Naive thymus-derived CD8-positive, alpha-beta T cell (primary cell): ENCODE measurements around the gene POFUT2. TPM values are rescaled to one million over a fixed set of nuclear protein-coding genes. Genes with fewer than 3 reads are reported as not detected.
A peak's percentile ranks its signal among the peaks of the same experiment; 100 is the strongest.

ENCODE experiments used
- ATAC-seq, 2 donors: fragments of 150-1000 bp; cut with Tn5 transposase in 1 of 2; sonication (Bioruptor Pico), chemical (Tn5 transposase) in 1 of 2; 1 replicate in 1 of 2; 2 replicates in 1 of 2; pipeline ENCODE4 v1.10.0; 2021; ENCODE audit warnings: mild to moderate bottlenecking in 2 of 2, moderate library complexity in 2 of 2
- POLR2A ChIA-PET: fragments of 350-600 bp; sonication (Branson Sonifier 250); formaldehyde crosslinking; loops from one replicate; lab custom pipeline; 2021; ENCODE audit warnings: antibody characterized with exemption; lab: Charles Lee
- DNase-seq, 10 donors: peaks; one replicate each; pipeline versions ENCODE4 v3.0.0 to v3.0.0-alpha.2; 2020 to 2022
- H3K27ac Mint-ChIP-seq, 10 donors: one replicate each; pipeline ENCODE4 v1.8.0; 2020 to 2022; ENCODE audit warnings: mild to moderate bottlenecking in 10 of 10, mixed read lengths in 10 of 10, moderate library complexity in 4 of 10, inconsistent platforms in 1 of 10
- H3K27me3 Mint-ChIP-seq, 5 donors: one replicate each; pipeline ENCODE4 v1.8.0; 2021 to 2022; ENCODE audit warnings: mixed read lengths in 5 of 5
- H3K36me3 Mint-ChIP-seq, 3 donors: one replicate each; pipeline ENCODE4 v1.8.0; 2020 to 2022; ENCODE audit warnings: mixed read lengths in 3 of 3, mild to moderate bottlenecking in 2 of 3, inconsistent platforms in 1 of 3
- H3K4me1 Mint-ChIP-seq, 4 donors: one replicate each; pipeline ENCODE4 v1.8.0; 2021 to 2022; ENCODE audit warnings: mixed read lengths in 4 of 4
- H3K4me3 Mint-ChIP-seq, 10 donors: one replicate each; pipeline ENCODE4 v1.8.0; 2020 to 2022; ENCODE audit warnings: mild to moderate bottlenecking in 10 of 10, mixed read lengths in 10 of 10, moderate library complexity in 6 of 10, inconsistent platforms in 1 of 10
- H3K9me3 Mint-ChIP-seq, 9 donors: one replicate each; pipeline ENCODE4 v1.8.0; 2020 to 2022; ENCODE audit warnings: mixed read lengths in 9 of 9, mild to moderate bottlenecking in 3 of 9, inconsistent platforms in 1 of 9, moderate library complexity in 1 of 9
- polyA plus RNA-seq, 3 donors: library from polyadenylated mRNA; unstranded; fragments of 300-500 nt; fragmentation: Illumina TruSeq; gene quantifications; one replicate each; pipeline ENCODE4 v1.2.3, GENCODE V29; 2021
- total RNA-seq, 8 experiments: library from RNA in 2 of 8; stranded (reverse) in 2 of 8; gene quantifications; one replicate each; pipeline ENCODE4 v1.2.3 and lab custom pipeline; 2021 to 2026

Gene POFUT2
- total and polyA plus RNA-seq, 5 experiments from 2014 or later: 2.7 to 44.7 (median 5.5) TPM

DNA sequence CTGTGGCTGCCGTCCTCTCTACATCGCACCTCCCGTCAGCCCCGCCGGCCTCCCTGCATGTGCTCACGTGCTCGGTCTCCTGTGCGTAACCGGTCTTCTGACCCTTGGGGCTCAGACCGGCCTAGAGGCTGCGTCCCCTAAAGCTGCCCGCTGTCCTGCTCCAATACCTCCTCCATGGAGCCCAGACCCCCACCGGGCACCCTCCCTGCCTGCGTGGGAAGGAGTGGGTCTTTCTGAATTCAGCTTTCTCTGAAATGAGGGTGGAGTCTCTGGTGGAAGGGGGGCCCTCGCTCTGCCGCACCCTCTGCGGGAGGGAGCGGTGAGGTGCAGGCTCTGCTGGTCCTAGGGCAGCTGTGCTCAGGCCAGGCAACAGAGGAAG lies 18.7 kb upstream of the POFUT2 start:
- Mint-ChIP-seq H3K36me3 (no peaks in the 10 kb centered on the region), H3K27me3 (peaks cover 0 to 6% (median 1%) of the 10 kb centered on the region in 5 donors), H3K9me3 (no peaks in the 10 kb centered on the region), H3K27ac (peak overlapping the region in 4 of 10 donors; percentile 57 to 93 (median 90)), H3K4me3 (no peak overlapping the region), H3K4me1 (peaks cover 12 to 35% (median 27%) of the 10 kb centered on the region in 4 donors)
- DNase-seq (peak in 1 of 10 donors; percentile 49), ATAC-seq (no peak)
- POLR2A ChIA-PET: interaction anchor here (1.3 kb wide), 1 partner anchor 16 kb away, joined by 3 read pairs; no protein-coding TSS in a partner anchor

DNA sequence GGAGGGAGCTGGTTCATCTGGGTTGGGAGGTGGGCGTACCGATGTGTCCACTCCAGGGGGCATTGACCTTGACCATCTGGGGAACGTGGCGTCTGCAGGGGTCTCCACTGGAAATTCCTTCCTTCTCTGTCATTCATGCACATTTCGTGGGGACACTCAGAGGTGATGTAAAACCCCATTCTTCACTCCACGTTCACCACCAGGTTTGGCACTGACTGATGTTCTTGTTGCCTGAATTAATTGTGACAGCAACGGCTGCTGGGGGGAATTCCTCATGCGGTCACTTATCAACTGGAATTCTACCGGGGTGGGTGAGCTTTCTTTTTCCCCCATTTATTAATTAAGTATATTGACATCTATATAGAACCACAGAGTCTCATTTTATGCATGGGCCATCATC lies 18.1 kb upstream of the POFUT2 start:
- H3K9me3 Mint-ChIP-seq: no peaks in the 10 kb centered on the region
- H3K36me3 Mint-ChIP-seq: no peaks in the 10 kb centered on the region
- peaks cover 10 to 35% (median 27%) of the 10 kb centered on the region in 4 donors for H3K4me1 Mint-ChIP-seq
- H3K4me3 Mint-ChIP-seq: no peak overlapping the region
- POLR2A ChIA-PET: interaction anchor here (0.7 to 1.3 kb wide), 4 partner anchors 11 to 757 kb away, joined by 3 to 7 read pairs (median 4); no protein-coding TSS in a partner anchor
- DNase-seq: peak in 1 of 10 donors; percentile 3
- no peak for ATAC-seq
- H3K27me3 Mint-ChIP-seq: peaks cover 0 to 6% (median 0%) of the 10 kb centered on the region in 5 donors
- peak overlapping the region; percentile 58 to 95 (median 92) for H3K27ac Mint-ChIP-seq

DNA sequence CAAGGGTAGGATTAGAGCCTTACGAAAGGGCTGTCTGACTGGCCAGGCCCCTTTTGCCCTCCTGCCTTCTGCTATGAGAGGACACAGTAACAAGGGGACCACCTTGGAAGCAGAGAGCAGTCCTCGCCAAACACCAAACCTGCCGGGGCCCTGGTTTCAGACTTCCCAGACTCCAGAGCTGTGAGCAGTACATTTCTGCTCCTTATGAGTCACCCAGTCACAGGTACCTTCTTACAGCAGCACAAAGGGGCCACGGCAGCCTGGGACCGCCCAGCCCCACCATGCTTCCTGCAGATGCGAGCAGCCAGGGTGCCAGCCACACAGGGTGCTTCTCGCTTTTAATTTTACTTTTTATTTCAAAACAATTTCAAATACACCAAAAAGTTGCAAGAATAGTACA lies 17.2 kb upstream of the POFUT2 start:
- peak; percentile 53 to 83 for ATAC-seq
- H3K27me3 Mint-ChIP-seq: peaks cover 0 to 5% (median 0%) of the 10 kb centered on the region in 5 donors
- peak overlapping the region; percentile 87 to 95 (median 92) for H3K27ac Mint-ChIP-seq
- H3K4me1 Mint-ChIP-seq: peaks cover 10 to 34% (median 27%) of the 10 kb centered on the region in 4 donors
- H3K4me3 Mint-ChIP-seq: peak overlapping the region in 8 of 10 donors; percentile 10 to 70 (median 54)
- H3K36me3 Mint-ChIP-seq: no peaks in the 10 kb centered on the region
- POLR2A ChIA-PET: interaction anchor here (0.7 to 1.0 kb wide), 3 partner anchors 12 to 758 kb away, joined by 3 to 7 read pairs (median 4); no protein-coding TSS in a partner anchor
- peak in 9 of 10 donors; percentile 18 to 77 (median 41) for DNase-seq
- H3K9me3 Mint-ChIP-seq: no peaks in the 10 kb centered on the region

DNA sequence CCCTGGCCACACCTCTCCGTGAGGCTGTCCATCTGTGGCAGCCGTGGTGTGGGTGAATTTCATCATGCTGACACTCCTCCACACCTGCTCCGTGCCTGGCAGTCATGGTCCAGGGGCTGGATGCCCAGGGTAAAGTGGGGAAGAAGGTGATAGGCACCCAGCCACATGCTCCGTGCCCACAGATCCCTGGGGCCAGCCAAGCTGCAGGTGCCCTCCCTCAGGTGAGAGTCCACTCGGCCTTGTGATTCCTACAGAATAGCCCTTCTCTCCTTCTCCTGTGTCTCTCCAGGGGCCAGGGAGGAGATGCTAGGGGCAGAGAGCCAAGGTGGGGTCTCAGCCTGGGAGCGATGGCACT lies 16.8 kb upstream of the POFUT2 start:
- H3K4me3 Mint-ChIP-seq: peak overlapping the region in 3 of 10 donors; percentile 10 to 70 (median 55)
- peaks cover 10 to 35% (median 27%) of the 10 kb centered on the region in 4 donors for H3K4me1 Mint-ChIP-seq
- H3K27me3 Mint-ChIP-seq: peaks cover 0 to 3% (median 0%) of the 10 kb centered on the region in 5 donors
- DNase-seq (peak in 1 of 10 donors; percentile 35), ATAC-seq (no peak)
- H3K9me3 Mint-ChIP-seq: no peaks in the 10 kb centered on the region
- peak overlapping the region; percentile 87 to 95 (median 92) for H3K27ac Mint-ChIP-seq
- POLR2A ChIA-PET: no interaction called here
- no peaks in the 10 kb centered on the region for H3K36me3 Mint-ChIP-seq

DNA sequence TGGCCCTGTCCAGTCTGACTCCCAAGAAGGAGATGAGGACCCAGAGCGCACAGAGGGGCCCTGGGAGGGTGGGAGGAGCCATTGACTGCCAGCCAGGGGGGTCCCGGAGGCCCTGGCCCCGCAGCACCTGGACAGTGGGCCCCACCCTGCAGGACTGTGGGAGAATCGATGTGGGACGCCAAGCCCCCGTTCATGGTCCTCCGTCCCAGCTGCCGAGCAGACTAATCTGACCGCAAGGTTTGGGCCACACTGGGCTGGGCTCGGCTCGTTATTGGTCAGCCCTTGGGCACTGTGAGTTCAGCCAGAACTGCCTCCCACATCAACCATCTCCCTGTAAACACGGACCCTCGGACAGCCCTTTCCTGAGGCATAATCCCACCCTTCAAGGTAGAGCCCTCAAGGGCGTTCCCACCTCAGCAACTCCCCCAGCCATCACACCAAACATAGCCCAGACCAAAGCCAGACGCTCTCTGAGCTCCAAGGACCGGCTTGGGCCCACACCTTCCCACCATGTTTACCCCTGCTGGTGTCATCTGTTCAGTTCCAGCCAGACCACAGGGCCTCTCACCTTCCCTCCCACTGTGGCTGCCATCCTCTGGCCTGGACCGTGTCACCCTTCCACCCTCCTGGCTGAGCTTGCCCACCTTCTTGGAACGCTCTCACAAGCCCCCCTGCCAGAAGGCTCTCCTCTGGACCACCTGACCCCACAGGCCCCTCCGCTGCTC lies 16.2 kb upstream of the POFUT2 start:
- Mint-ChIP-seq H3K27me3 (peaks cover 0 to 2% (median 0%) of the 10 kb centered on the region in 5 donors), H3K4me1 (peaks cover 7 to 32% (median 23%) of the 10 kb centered on the region in 4 donors), H3K4me3 (peak overlapping the region in 1 of 10 donors; percentile 55), H3K36me3 (no peaks in the 10 kb centered on the region), H3K9me3 (no peaks in the 10 kb centered on the region), H3K27ac (peak overlapping the region; percentile 31 to 95 (median 88))
- ATAC-seq (no peak), DNase-seq (peak in 1 of 10 donors; percentile 47)
- POLR2A ChIA-PET: interaction anchor here (0.8 kb wide), 1 partner anchor 16 kb away, joined by 3 read pairs; the partner anchor contains the start of gene POFUT2

DNA sequence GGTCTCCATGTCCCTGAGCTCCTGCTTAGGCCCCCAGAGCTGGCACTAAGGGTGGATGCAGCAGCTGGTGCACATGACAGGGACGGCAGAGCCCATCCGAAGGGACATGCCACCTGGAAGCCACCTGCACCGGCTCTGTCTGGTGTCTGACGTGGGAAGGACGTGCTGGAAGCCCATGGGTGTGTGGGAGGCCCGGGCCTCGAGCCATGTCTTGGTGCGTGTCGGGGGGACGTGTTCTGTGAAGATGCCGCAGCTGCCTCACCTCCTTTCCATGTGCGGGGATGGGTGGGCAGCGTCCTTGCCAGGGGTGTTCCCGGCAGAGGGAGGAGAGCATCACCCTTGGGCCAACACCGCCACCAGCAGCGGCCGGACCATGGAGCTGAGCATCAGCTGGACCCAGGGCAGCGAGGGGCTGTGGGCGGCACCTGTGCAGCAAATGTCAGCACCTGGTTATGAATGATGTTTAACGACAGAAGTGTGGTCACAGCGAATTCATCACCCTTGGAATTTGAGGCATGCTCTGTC lies 15.5 kb upstream of the POFUT2 start:
- ATAC-seq (no peak), DNase-seq (peak in 1 of 10 donors; percentile 45)
- Mint-ChIP-seq H3K4me1 (peaks cover 5 to 26% (median 18%) of the 10 kb centered on the region in 4 donors), H3K27me3 (peaks cover 0 to 2% (median 0%) of the 10 kb centered on the region in 5 donors), H3K36me3 (peaks cover 0 to 1% (median 0%) of the 10 kb centered on the region in 3 donors), H3K27ac (peak overlapping the region in 8 of 10 donors; percentile 57 to 93 (median 85)), H3K4me3 (no peak overlapping the region), H3K9me3 (no peaks in the 10 kb centered on the region)
- POLR2A ChIA-PET: interaction anchor here (0.8 to 2.2 kb wide), 2 partner anchors 15 to 20 kb away, joined by 3 to 14 read pairs; partner anchors contain the start of gene POFUT2

DNA sequence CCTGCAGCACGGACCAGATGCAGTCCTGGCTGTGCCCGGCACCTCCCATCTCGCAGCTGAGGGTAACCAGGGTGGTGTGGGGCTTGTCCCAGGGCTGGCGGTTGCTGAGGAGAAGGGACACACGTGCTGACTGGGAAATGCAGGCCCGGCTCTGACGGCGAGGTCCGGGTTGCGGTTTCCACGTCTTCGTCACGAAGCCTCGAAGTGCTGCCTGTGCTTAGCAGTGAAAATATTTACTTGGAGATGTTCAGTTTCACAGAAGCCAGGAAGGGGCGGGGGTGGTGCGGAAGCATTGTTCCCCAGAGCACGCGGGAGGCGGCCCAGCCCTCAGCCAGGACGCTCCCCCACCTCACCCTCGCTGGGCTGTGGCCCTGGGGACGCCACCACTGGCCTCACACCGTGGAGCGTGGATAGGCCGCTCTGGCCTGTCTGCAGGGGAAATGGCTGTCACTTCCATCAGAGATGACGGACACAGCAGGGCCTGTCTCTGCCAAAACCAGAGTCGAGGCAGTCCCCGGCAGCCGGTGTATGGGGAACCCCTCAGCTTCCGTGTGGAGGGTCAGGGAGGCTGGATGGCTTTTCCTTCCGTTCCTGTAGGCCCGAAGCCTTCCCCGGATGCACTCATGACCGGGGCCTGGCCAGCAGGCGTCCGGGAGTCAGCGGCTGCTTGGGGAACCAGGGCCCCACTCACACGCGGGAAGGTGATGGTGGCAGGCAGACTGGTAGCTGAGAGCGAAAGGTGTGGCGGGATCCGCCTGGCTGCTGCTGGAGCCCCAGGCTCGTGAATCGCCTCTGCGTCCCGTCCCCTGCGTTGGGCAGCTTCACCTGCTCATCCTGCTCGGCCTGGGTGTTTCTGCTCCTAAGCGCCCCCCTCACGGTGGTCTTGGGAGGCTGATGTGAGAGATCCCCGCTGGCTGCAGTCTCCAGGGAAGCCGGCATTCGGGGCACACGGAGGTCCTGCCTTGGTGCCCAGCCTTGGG lies 14.7 kb upstream of the POFUT2 start:
- Mint-ChIP-seq H3K9me3 (no peaks in the 10 kb centered on the region), H3K27me3 (no peaks in the 10 kb centered on the region), H3K4me3 (peak overlapping the region in 5 of 10 donors; percentile 23 to 63 (median 29)), H3K36me3 (peaks cover 0 to 6% (median 0%) of the 10 kb centered on the region in 3 donors), H3K4me1 (peaks cover 5 to 24% (median 17%) of the 10 kb centered on the region in 4 donors), H3K27ac (peak overlapping the region; percentile 63 to 93 (median 87))
- peak; percentile 74 to 85 for ATAC-seq
- DNase-seq: peak; percentile 27 to 87 (median 65)
- POLR2A ChIA-PET: interaction anchor here (2.2 kb wide), 1 partner anchor 21 kb away, joined by 14 read pairs; no protein-coding TSS in a partner anchor

DNA sequence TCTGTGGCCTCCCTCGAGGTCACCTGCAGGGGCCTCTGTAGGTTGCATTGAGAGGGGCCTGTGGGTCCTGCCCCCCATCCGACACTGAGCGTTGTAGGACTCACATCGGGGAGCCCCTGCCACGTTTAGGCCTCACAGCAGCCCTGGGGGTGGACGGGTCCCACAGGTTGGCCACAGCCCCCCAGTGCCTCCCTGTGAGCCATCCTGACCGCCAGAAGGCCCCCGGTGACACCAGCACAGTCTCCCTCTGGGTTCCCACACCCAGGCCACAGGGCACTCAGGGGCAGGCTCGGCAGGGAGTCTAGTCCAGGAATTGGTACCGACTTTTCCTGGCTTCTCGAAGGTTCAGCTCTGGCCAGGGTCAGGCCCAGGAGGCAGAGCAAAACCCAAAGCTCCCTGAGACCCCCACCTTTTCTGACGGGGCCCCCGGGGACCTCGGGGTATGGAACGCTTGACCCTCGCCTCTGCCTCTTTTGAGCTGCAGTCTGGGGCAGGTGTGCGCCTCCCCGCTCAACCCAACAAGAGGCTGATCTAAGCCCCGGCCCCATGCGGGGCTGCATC lies 13.9 kb upstream of the POFUT2 start:
- Mint-ChIP-seq H3K9me3 (no peaks in the 10 kb centered on the region), H3K27me3 (no peaks in the 10 kb centered on the region), H3K27ac (peak overlapping the region; percentile 63 to 93 (median 87)), H3K4me1 (peaks cover 5 to 24% (median 17%) of the 10 kb centered on the region in 4 donors), H3K4me3 (peak overlapping the region in 3 of 10 donors; percentile 23 to 63 (median 39)), H3K36me3 (peaks cover 0 to 8% (median 0%) of the 10 kb centered on the region in 3 donors)
- POLR2A ChIA-PET: interaction anchor here (2.2 kb wide), 1 partner anchor 22 kb away, joined by 14 read pairs; no protein-coding TSS in a partner anchor
- DNase-seq: peak in 1 of 10 donors; percentile 62
- no peak for ATAC-seq

DNA sequence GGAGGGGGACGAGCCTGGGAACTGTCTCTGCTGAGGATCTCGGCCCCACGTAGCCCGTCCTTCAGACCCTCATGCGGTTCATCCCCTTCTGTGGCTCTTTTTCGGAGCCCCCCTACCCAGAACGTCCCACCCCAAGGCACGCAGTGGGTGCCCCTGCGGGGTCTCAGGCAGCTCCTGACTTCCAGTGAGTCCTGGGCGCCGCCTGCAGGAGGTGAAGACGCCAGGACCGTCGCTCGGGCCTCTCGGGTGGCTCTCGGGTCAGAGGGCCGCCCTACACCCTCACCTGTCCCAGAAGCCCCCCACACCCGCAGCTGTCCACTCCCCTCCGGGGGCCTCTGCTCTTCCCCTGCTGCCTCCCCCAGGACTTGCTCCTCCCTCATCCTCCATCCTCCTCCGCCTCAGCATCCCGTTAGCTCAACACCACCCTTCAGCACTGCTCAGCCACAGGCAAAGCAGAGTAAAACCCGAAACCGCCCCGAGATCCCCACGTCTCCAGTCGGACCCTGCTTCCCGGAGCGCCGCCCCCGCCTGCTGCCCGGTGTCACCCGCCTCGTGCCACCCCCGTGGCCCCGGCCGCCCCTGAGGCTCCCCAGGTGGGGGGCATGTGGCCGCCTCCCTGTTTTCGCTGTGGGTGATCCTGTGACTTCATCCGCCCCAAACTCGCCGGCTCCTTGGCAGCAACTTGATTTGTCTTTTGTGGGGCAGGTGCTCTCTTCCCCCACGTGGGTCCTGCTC lies 13.3 kb upstream of the POFUT2 start:
- no peaks in the 10 kb centered on the region for H3K9me3 Mint-ChIP-seq
- H3K36me3 Mint-ChIP-seq: peaks cover 0 to 11% (median 0%) of the 10 kb centered on the region in 3 donors
- peak overlapping the region in 2 of 10 donors; percentile 11 to 63 for H3K4me3 Mint-ChIP-seq

DNA sequence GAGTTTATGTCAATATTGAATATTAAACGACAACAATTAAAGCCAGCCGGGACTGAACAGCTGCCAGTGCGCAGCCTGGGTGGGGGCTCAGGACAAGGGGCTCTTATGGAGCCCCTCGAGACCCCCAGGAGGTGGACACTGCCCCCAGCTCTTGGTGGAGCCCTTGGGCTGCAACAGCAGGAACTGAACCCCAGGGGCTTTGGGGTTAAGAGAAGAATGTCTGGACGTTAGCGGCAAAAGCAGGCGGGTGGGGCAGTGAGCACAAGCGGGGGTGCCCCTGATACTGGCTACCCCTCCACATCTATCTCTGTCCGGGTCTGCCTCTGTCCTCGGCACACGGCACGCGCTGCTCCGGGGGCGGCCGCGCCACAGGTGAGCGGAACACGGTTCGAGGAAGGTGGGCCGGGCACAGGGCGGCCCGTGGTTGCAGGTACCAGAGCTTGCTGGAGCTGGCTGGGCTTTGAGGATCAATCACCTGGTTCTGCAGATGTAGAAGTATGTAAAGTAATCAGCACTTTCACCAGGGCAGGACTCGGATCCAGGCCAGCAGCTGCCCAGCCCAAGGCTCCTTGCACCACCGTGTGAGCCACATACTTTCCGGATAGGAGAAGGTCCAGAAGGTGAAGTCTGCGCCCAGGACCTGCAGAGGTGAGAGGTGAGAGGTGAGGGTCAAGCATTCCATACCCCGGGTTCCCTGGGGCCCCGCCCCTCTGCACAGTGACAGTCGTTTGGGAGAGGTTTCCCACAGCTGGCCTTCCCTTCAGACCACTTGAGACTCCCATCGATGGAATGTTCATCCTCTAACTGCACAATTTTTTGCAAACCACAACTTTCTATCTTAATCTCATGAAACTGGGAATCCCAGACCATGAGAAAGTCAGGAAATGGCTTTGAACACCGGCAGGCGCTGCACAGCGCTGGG lies 12.4 kb upstream of the POFUT2 start:
- peaks cover 5 to 20% (median 18%) of the 10 kb centered on the region in 4 donors for H3K4me1 Mint-ChIP-seq
- peaks cover 0 to 11% (median 0%) of the 10 kb centered on the region in 3 donors for H3K36me3 Mint-ChIP-seq
- H3K27ac Mint-ChIP-seq: peak overlapping the region in 6 of 10 donors; percentile 21 to 83 (median 43)
- no peak for ATAC-seq
- peak in 1 of 10 donors; percentile 45 for DNase-seq
- peaks cover 0 to 5% (median 0%) of the 10 kb centered on the region in 5 donors for H3K27me3 Mint-ChIP-seq
- H3K9me3 Mint-ChIP-seq: no peaks in the 10 kb centered on the region
- H3K4me3 Mint-ChIP-seq: no peak overlapping the region
- POLR2A ChIA-PET: interaction anchor here (1.1 kb wide), 1 partner anchor 23 kb away, joined by 3 read pairs; no protein-coding TSS in a partner anchor

More for the DNA sequence above, 13.3 kb upstream of the POFUT2 start:
- ATAC-seq: no peak
- peak in 1 of 10 donors; percentile 59 for DNase-seq
- POLR2A ChIA-PET: interaction anchor here (2.2 kb wide), 1 partner anchor 22 kb away, joined by 14 read pairs; no protein-coding TSS in a partner anchor
- H3K27ac Mint-ChIP-seq: peak overlapping the region in 6 of 10 donors; percentile 15 to 93 (median 40)
- H3K4me1 Mint-ChIP-seq: peaks cover 3 to 24% (median 17%) of the 10 kb centered on the region in 4 donors
- peaks cover 0 to 3% (median 0%) of the 10 kb centered on the region in 5 donors for H3K27me3 Mint-ChIP-seq
